Lower lobe of right lung (tissue), 2 donors: Measurements from ENCODE around the gene CDC42EP5. TPM values are rescaled to one million over a fixed set of nuclear protein-coding genes. Genes with fewer than 3 reads are reported as not detected.
A peak's percentile ranks its signal among the peaks of the same experiment; 100 is the strongest.

Experiments
- ATAC-seq, 2 donors: fragments of 200-7000 bp; cut with Tn5 transposase; one replicate each; pipeline ENCODE4 v1.9.1; 2020 to 2022; ENCODE audit warnings: mild to moderate bottlenecking in 2 of 2, moderate library complexity in 2 of 2
- DNase-seq: peaks from one replicate; pipeline ENCODE4 v3.0.0-alpha.2; 2020
- H3K27ac ChIP-seq: fragments of 200-600 bp; one replicate; pipeline ENCODE4 v1.8.0; 2022
- H3K27me3 ChIP-seq: fragments of 200-600 bp; one replicate; pipeline ENCODE4 v1.8.0; 2022; ENCODE audit warnings: low read depth
- H3K36me3 ChIP-seq: fragments of 200-600 bp; one replicate; pipeline ENCODE4 v1.8.0; 2022; ENCODE audit warnings: mild to moderate bottlenecking
- H3K4me1 ChIP-seq: fragments of 200-600 bp; one replicate; pipeline ENCODE4 v1.8.0; 2022
- H3K4me3 ChIP-seq: fragments of 200-600 bp; one replicate; pipeline ENCODE4 v1.8.0; 2022; ENCODE audit warnings: mild to moderate bottlenecking
- H3K9me3 ChIP-seq: fragments of 200-600 bp; one replicate; pipeline ENCODE4 v1.8.0; 2022
- CTCF ChIP-seq: fragments of 200-600 bp; IDR thresholded peaks from one replicate; pipeline ENCODE4 v1.8.0; 2022; ENCODE audit warnings: antibody characterized with exemption, mild to moderate bottlenecking
- intact Hi-C: fragments of 100-400 bp; cut with DNase I; formaldehyde crosslinking; loops from one replicate; pipeline ENCODE4 v1.11.0; 2022
- total RNA-seq: library from RNA; stranded (reverse); fragmentation: NEBNext Ultra II Directional; extraction: Animal tissue kit (Norgen Biotek cat#: 25700); gene quantifications from one replicate; pipeline ENCODE4 v1.2.1, GENCODE V29; 2021
- donor health status: DM: no; HTN: yes; CAD: no; lungs with severe emphysema.

The CDC42EP5 gene
- total RNA-seq, 1 donor from 2014 or later = 25.5 TPM

- TF ChIP-seq CTCF = no peak
- H3K36me3 ChIP-seq = no peaks in the 10 kb centered on the region
- DNase-seq (peak; percentile 84), ATAC-seq (peak; percentile 31 to 39)
- H3K4me1 ChIP-seq = peaks cover 26% of the 10 kb centered on the region
- no peaks in the 10 kb centered on the region for H3K9me3 ChIP-seq
- intact Hi-C loops = no loop called here
- peaks cover 33% of the 10 kb centered on the region for H3K27me3 ChIP-seq
- H3K4me3 ChIP-seq = peak overlapping the region; percentile 39
- H3K27ac ChIP-seq = no peak overlapping the region
These were observed 41.7 kb downstream of the CDC42EP5 start for GRCh38 chr19:54431255-54431838.

- TF ChIP-seq CTCF = peak; percentile 16
- DNase-seq = no peak
- H3K4me1 ChIP-seq = peaks cover 21% of the 10 kb centered on the region
- H3K4me3 ChIP-seq = peak overlapping the region; percentile 39
- peak; percentile 54 to 58 for ATAC-seq
- H3K27me3 ChIP-seq = peaks cover 39% of the 10 kb centered on the region
- H3K27ac ChIP-seq = no peak overlapping the region
- intact Hi-C loops = no loop called here
- no peaks in the 10 kb centered on the region for H3K9me3 ChIP-seq
- H3K36me3 ChIP-seq = no peaks in the 10 kb centered on the region
These were observed 42.5 kb downstream of the CDC42EP5 start for GRCh38 chr19:54430306-54431254.

GRCh38 chr19:54429545-54430227 is 43.4 kb downstream of the CDC42EP5 start:
- DNase-seq (no peak), ATAC-seq (no peak)
- no peaks in the 10 kb centered on the region for H3K9me3 ChIP-seq
- intact Hi-C loops = no loop called here
- no peak overlapping the region for H3K27ac ChIP-seq
- TF ChIP-seq CTCF = no peak
- peaks cover 47% of the 10 kb centered on the region for H3K27me3 ChIP-seq
- H3K36me3 ChIP-seq = no peaks in the 10 kb centered on the region
- H3K4me3 ChIP-seq = no peak overlapping the region
- peaks cover 21% of the 10 kb centered on the region for H3K4me1 ChIP-seq

- Histone ChIP-seq H3K27ac (no peak overlapping the region), H3K4me1 (peaks cover 17% of the 10 kb centered on the region), H3K36me3 (no peaks in the 10 kb centered on the region), H3K4me3 (no peak overlapping the region), H3K9me3 (no peaks in the 10 kb centered on the region), H3K27me3 (peaks cover 52% of the 10 kb centered on the region)
- intact Hi-C loops = no loop called here
- no peak for DNase-seq
- no peak for TF ChIP-seq CTCF
- no peak for ATAC-seq
These were observed 44.0 kb downstream of the CDC42EP5 start for GRCh38 chr19:54429176-54429495.

- ATAC-seq (no peak), DNase-seq (no peak)
- Histone ChIP-seq H3K27me3 (peaks cover 52% of the 10 kb centered on the region), H3K4me3 (no peak overlapping the region), H3K36me3 (no peaks in the 10 kb centered on the region), H3K27ac (no peak overlapping the region), H3K4me1 (peaks cover 17% of the 10 kb centered on the region), H3K9me3 (no peaks in the 10 kb centered on the region)
- no peak for TF ChIP-seq CTCF
- intact Hi-C loops = no loop called here
These were observed 44.5 kb downstream of the CDC42EP5 start for GRCh38 chr19:54428323-54429175.
